ENCODE measurements around the gene KRTAP10-11. TPM values are rescaled to one million over a fixed set of nuclear protein-coding genes. Genes with fewer than 3 reads are reported as not detected.

The KRTAP10-11 gene
- total and polyA plus RNA-seq, 3 donors from 2014 or later: 0.37 TPM; not detected in 2

DNA sequence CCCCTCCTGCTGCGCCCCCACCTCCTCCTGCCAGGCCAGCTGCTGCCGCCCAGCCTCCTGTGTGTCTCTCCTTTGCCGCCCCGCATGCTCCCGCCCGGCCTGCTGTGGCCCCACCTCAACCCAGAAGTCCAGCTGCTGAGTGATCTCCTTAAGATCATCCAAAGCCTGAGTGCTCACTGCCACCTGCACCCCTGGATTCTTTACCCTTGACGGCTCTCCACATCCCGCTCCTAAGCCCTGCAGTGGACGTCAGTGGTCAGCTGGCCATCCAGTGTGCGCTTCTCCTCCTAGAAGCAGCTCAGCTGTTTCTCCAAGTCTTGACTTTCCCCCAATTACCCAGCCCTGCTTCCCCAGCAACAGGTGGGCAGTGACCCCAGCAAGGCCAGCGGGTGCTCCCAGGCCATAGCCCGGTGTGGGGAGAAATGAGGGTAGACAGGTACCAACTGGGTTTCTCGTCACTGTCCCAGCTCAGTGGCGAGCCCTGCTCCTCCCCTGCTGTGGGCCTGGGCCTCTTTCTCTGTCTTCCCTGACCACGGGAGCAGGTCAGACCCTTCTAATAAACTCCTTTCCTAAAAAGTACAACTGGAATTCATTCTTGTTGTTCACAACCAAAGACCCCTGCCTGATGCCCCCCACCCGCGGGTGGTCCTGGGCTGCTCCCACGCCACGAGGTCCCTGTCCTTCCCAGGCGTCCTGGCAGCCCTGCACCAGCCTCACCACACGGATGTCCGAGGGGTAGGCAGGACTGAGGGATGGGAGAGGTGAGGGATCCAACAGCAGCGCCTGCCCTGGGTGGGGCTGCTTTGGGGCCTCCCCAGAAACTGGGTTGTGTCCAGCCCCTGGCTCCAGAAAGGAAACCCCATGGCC is 44.4 kb upstream of the KRTAP10-11 start:
- no peak for DNase-seq
- H3K27ac ChIP-seq: no peak overlapping the region
- no peaks in the 10 kb centered on the region for H3K4me1 ChIP-seq
- intact Hi-C loops (cut with DNase I; ENCODE audit: low total_unique reads): no loop called here
- 72 to 92% methylated on average over 14 to 23 of the region's 23 CpGs for WGBS, 2 donors
- no peaks in the 10 kb centered on the region for H3K36me3 ChIP-seq (ENCODE audit: low read depth, missing control alignments)
- H3K9me3 ChIP-seq: no peaks in the 10 kb centered on the region
- H3K4me3 ChIP-seq: no peak overlapping the region
- no peaks in the 10 kb centered on the region for H3K27me3 ChIP-seq
- TF ChIP-seq POLR2A (IDR thresholded peaks at IDR 0.05): no peak
- TF ChIP-seq, protein P1, sequence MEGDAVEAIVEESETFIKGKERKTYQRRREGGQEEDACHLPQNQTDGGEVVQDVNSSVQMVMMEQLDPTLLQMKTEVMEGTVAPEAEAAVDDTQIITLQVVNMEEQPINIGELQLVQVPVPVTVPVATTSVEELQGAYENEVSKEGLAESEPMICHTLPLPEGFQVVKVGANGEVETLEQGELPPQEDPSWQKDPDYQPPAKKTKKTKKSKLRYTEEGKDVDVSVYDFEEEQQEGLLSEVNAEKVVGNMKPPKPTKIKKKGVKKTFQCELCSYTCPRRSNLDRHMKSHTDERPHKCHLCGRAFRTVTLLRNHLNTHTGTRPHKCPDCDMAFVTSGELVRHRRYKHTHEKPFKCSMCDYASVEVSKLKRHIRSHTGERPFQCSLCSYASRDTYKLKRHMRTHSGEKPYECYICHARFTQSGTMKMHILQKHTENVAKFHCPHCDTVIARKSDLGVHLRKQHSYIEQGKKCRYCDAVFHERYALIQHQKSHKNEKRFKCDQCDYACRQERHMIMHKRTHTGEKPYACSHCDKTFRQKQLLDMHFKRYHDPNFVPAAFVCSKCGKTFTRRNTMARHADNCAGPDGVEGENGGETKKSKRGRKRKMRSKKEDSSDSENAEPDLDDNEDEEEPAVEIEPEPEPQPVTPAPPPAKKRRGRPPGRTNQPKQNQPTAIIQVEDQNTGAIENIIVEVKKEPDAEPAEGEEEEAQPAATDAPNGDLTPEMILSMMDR (IDR thresholded peaks at IDR 0.05): no peak

- Histone ChIP-seq H3K4me1 (no peaks in the 10 kb centered on the region), H3K4me3 (no peak overlapping the region), H3K36me3 (ENCODE audit: low read depth, missing control alignments) (no peaks in the 10 kb centered on the region), H3K27ac (no peak overlapping the region), H3K27me3 (no peaks in the 10 kb centered on the region), H3K9me3 (no peaks in the 10 kb centered on the region)
- no peak for DNase-seq
- intact Hi-C loops (cut with DNase I; ENCODE audit: low total_unique reads): no loop called here
- WGBS, 2 donors: 88 to 98% methylated on average over 7 to 21 of the region's 21 CpGs
- TF ChIP-seq, protein P1 (IDR thresholded peaks at IDR 0.05): no peak
- no peak for TF ChIP-seq POLR2A (IDR thresholded peaks at IDR 0.05)
Measured at GRCh38 chr21:44602463-44602850, 43.8 kb upstream of the KRTAP10-11 start.

GRCh38 chr21:44603109-44603875 is 42.9 kb upstream of the KRTAP10-11 start:
- Histone ChIP-seq H3K4me1 (no peaks in the 10 kb centered on the region), H3K27me3 (no peaks in the 10 kb centered on the region), H3K9me3 (no peaks in the 10 kb centered on the region), H3K27ac (no peak overlapping the region), H3K4me3 (no peak overlapping the region), H3K36me3 (ENCODE audit: low read depth, missing control alignments) (no peaks in the 10 kb centered on the region)
- DNase-seq: no peak
- 61 to 78% methylated on average over 10 to 17 of the region's 17 CpGs for WGBS, 2 donors
- TF ChIP-seq, protein P1 (IDR thresholded peaks at IDR 0.05): no peak
- no peak for TF ChIP-seq POLR2A (IDR thresholded peaks at IDR 0.05)
- intact Hi-C loops (cut with DNase I; ENCODE audit: low total_unique reads): no loop called here

- no peak for TF ChIP-seq POLR2A (IDR thresholded peaks at IDR 0.05)
- TF ChIP-seq, protein P1 (IDR thresholded peaks at IDR 0.05): no peak
- Histone ChIP-seq H3K27me3 (no peaks in the 10 kb centered on the region), H3K36me3 (ENCODE audit: low read depth, missing control alignments) (no peaks in the 10 kb centered on the region), H3K9me3 (no peaks in the 10 kb centered on the region), H3K4me1 (no peaks in the 10 kb centered on the region), H3K4me3 (no peak overlapping the region), H3K27ac (no peak overlapping the region)
- intact Hi-C loops (cut with DNase I; ENCODE audit: low total_unique reads): no loop called here
- WGBS, 2 donors: 89 to 91% methylated on average over 7 to 8 of the region's 8 CpGs
- DNase-seq: no peak
Measured at GRCh38 chr21:44603911-44604310, 42.3 kb upstream of the KRTAP10-11 start.
